Pons (tissue), 1 donor: Measurements from ENCODE around the gene TOB1.

Experiments
- DNase-seq: peaks from one replicate; pipeline ENCODE4 v3.0.0-alpha.2; 2016; ENCODE audit warnings: low spot score

TOB1 gene

GRCh38 chr17:50832267-50832863 is 33.8 kb downstream of the TOB1 start:
- no peak for DNase-seq

- DNase-seq = no peak
These were observed 34.7 kb downstream of the TOB1 start for GRCh38 chr17:50831471-50831928.

GRCh38 chr17:50830994-50831393 is 35.2 kb downstream of the TOB1 start:
- no peak for DNase-seq

- DNase-seq = no peak
These were observed 35.8 kb downstream of the TOB1 start for GRCh38 chr17:50830352-50830751.

- no peak for DNase-seq
These were observed 36.8 kb downstream of the TOB1 start for GRCh38 chr17:50829332-50829731.

GRCh38 chr17:50828508-50829170 is 37.5 kb downstream of the TOB1 start:
- DNase-seq = no peak

GRCh38 chr17:50825188-50825587 is 41.0 kb downstream of the TOB1 start:
- DNase-seq = no peak

- DNase-seq = no peak
These were observed 41.7 kb downstream of the TOB1 start for GRCh38 chr17:50824429-50824828.

- no peak for DNase-seq
These were observed 43.6 kb downstream of the TOB1 start for GRCh38 chr17:50822550-50822949.

GRCh38 chr17:50820651-50821050 is 45.5 kb downstream of the TOB1 start:
- DNase-seq = no peak

- DNase-seq = no peak
These were observed 47.1 kb downstream of the TOB1 start for GRCh38 chr17:50818921-50819657.

GRCh38 chr17:50818261-50818660 is 47.9 kb downstream of the TOB1 start:
- no peak for DNase-seq

- DNase-seq = no peak
These were observed 48.3 kb downstream of the TOB1 start for GRCh38 chr17:50817838-50818237.

- DNase-seq = peak; percentile 30
These were observed 49.1 kb downstream of the TOB1 start for GRCh38 chr17:50816771-50817751.

- DNase-seq = no peak
These were observed 49.9 kb downstream of the TOB1 start for GRCh38 chr17:50816271-50816670.

GRCh38 chr17:50815400-50815799 is 50.8 kb downstream of the TOB1 start:
- no peak for DNase-seq

- no peak for DNase-seq
These were observed 52.6 kb downstream of the TOB1 start for GRCh38 chr17:50813583-50813982.
